Peyer's patch (tissue), 4 donors: ENCODE results near the gene HSD11B2. TPM values are rescaled to one million over a fixed set of nuclear protein-coding genes. Genes with fewer than 3 reads are reported as not detected.

Experiments
- DNase-seq, 3 donors: peaks; one replicate each; pipeline ENCODE4 v3.0.0-alpha.2; 2017 to 2019
- H3K27ac ChIP-seq, 4 donors: fragments of 200-600 bp; sonication (generic); one replicate each; pipeline ENCODE4 v1.5.1; 2016 to 2019
- H3K27me3 ChIP-seq, 2 donors: fragments of 200-600 bp; sonication (generic); one replicate each; pipeline ENCODE4 v1.5.1; 2019
- H3K36me3 ChIP-seq, 3 donors: fragments of 200-600 bp; sonication (generic); one replicate each; pipeline ENCODE4 v1.5.1; 2016 to 2019
- H3K4me1 ChIP-seq, 4 donors: fragments of 200-600 bp; sonication (generic); one replicate each; pipeline ENCODE4 v1.5.1; 2016 to 2019
- H3K4me3 ChIP-seq, 4 donors: fragments of 200-600 bp; sonication (generic); 1 replicate in 3 of 4; 2 replicates in 1 of 4; pipeline ENCODE4 v1.5.1; 2016 to 2019; ENCODE audit warnings: mild to moderate bottlenecking in 1 of 4
- H3K9me3 ChIP-seq, 4 donors: fragments of 200-600 bp; sonication (generic); one replicate each; pipeline ENCODE4 v1.5.1; 2016 to 2019; ENCODE audit warnings: mild to moderate bottlenecking in 1 of 4
- CTCF ChIP-seq, 6 experiments: fragments of 450-650 bp in 4 of 6; fragments of 200-600 bp in 2 of 6; sonication (generic) in 1 of 6; IDR thresholded peaks; one replicate each; pipeline ENCODE4 v1.5.1; 2017 to 2019; ENCODE audit warnings: antibody characterized with exemption in 6 of 6, mild to moderate bottlenecking in 3 of 6, moderate library complexity in 1 of 6
- POLR2A ChIP-seq, 2 donors: fragments of 450-650 bp; IDR thresholded peaks; one replicate each; pipeline ENCODE4 v1.5.1; 2017; ENCODE audit warnings: antibody characterized with exemption in 2 of 2, mild to moderate bottlenecking in 2 of 2, moderate library complexity in 2 of 2
- total RNA-seq, 4 donors: library from RNA; depleted of rRNA; stranded (reverse); fragments of >200 nt; gene quantifications; one replicate each; pipeline ENCODE4 v1.1.0, GENCODE V29; 2016

Gene HSD11B2
- total RNA-seq, 4 donors from 2014 or later, result 116 to 688 (median 499) TPM

GRCh38 chr16:67449739-67450138 lies 18.8 kb downstream of the HSD11B2 start:
- TF ChIP-seq POLR2A (IDR thresholded peaks at IDR 0.05) (no peak), CTCF (IDR thresholded peaks at IDR 0.05) (no peak)
- peak overlapping the region in 3 of 4 donors; percentile 81 to 93 (median 90) for H3K27ac ChIP-seq
- H3K36me3 ChIP-seq, result peaks cover 0 to 50% (median 0%) of the 10 kb centered on the region in 3 donors
- no peak overlapping the region for H3K4me3 ChIP-seq
- H3K4me1 ChIP-seq, result peaks cover 3 to 92% (median 27%) of the 10 kb centered on the region in 4 donors
- DNase-seq, result peak in 1 of 3 donors; percentile 57
- H3K9me3 ChIP-seq, result no peaks in the 10 kb centered on the region
- H3K27me3 ChIP-seq, result no peaks in the 10 kb centered on the region

GRCh38 chr16:67451061-67451703 lies 20.3 kb downstream of the HSD11B2 start:
- no peak overlapping the region for H3K4me3 ChIP-seq
- peaks cover 3 to 86% (median 23%) of the 10 kb centered on the region in 4 donors for H3K4me1 ChIP-seq
- TF ChIP-seq CTCF (IDR thresholded peaks at IDR 0.05) (no peak), POLR2A (IDR thresholded peaks at IDR 0.05) (no peak)
- peak in 1 of 3 donors; percentile 48 for DNase-seq
- peak overlapping the region in 3 of 4 donors; percentile 77 to 94 (median 90) for H3K27ac ChIP-seq
- H3K9me3 ChIP-seq, result no peaks in the 10 kb centered on the region
- H3K27me3 ChIP-seq, result no peaks in the 10 kb centered on the region
- H3K36me3 ChIP-seq, result peaks cover 0 to 41% (median 0%) of the 10 kb centered on the region in 3 donors

GRCh38 chr16:67451704-67452435 lies 20.9 kb downstream of the HSD11B2 start:
- no peak overlapping the region for H3K4me3 ChIP-seq

GRCh38 chr16:67454104-67454503 lies 23.2 kb downstream of the HSD11B2 start:
- DNase-seq, result peak in 1 of 3 donors; percentile 53
- Histone ChIP-seq H3K27ac (peak overlapping the region in 2 of 4 donors; percentile 36 to 94), H3K36me3 (peaks cover 0 to 38% (median 0%) of the 10 kb centered on the region in 3 donors), H3K27me3 (no peaks in the 10 kb centered on the region), H3K9me3 (no peaks in the 10 kb centered on the region), H3K4me1 (peaks cover 3 to 88% (median 19%) of the 10 kb centered on the region in 4 donors), H3K4me3 (no peak overlapping the region)
- TF ChIP-seq CTCF (IDR thresholded peaks at IDR 0.05) (no peak), POLR2A (IDR thresholded peaks at IDR 0.05) (peak in 1 of 2 donors; percentile 22)

More at GRCh38 chr16:67451704-67452435, 20.9 kb downstream of the HSD11B2 start:
- DNase-seq, result peak in 1 of 3 donors; percentile 63
- Histone ChIP-seq H3K9me3 (no peaks in the 10 kb centered on the region), H3K27ac (peak overlapping the region in 3 of 4 donors; percentile 77 to 94 (median 90)), H3K36me3 (peaks cover 0 to 41% (median 0%) of the 10 kb centered on the region in 3 donors), H3K27me3 (no peaks in the 10 kb centered on the region), H3K4me1 (peaks cover 3 to 86% (median 23%) of the 10 kb centered on the region in 4 donors)
- TF ChIP-seq CTCF (IDR thresholded peaks at IDR 0.05) (no peak), POLR2A (IDR thresholded peaks at IDR 0.05) (peak in 1 of 2 donors; percentile 37)

GRCh38 chr16:67454852-67455251 lies 23.9 kb downstream of the HSD11B2 start:
- peaks cover 0 to 32% (median 0%) of the 10 kb centered on the region in 3 donors for H3K36me3 ChIP-seq
- H3K4me1 ChIP-seq, result peaks cover 3 to 88% (median 23%) of the 10 kb centered on the region in 4 donors
- H3K27ac ChIP-seq, result peak overlapping the region in 2 of 4 donors; percentile 36 to 94
- H3K4me3 ChIP-seq, result no peak overlapping the region
- no peaks in the 10 kb centered on the region for H3K9me3 ChIP-seq
- no peak for DNase-seq
- TF ChIP-seq CTCF (IDR thresholded peaks at IDR 0.05), result no peak
- TF ChIP-seq POLR2A (IDR thresholded peaks at IDR 0.05), result no peak
- H3K27me3 ChIP-seq, result no peaks in the 10 kb centered on the region
